Kidney capillary endothelial cell (primary cell): ENCODE results near the gene KATNAL2.

Source experiments
- DNase-seq: peaks from one replicate; pipeline ENCODE4 v3.0.0-alpha.2; 2018; ENCODE audit warnings: low spot score

Gene KATNAL2

GRCh38 chr18:47113796-47114540, 196.6 kb downstream of the KATNAL2 start:
- DNase-seq: no peak

GRCh38 chr18:47115205-47115604, 197.8 kb downstream of the KATNAL2 start:
- no peak for DNase-seq

- no peak for DNase-seq
Measured at GRCh38 chr18:47118981-47119380, 201.6 kb downstream of the KATNAL2 start.

- DNase-seq: no peak
Measured at GRCh38 chr18:47120428-47120827, 203.0 kb downstream of the KATNAL2 start.

GRCh38 chr18:47121146-47121545, 203.7 kb downstream of the KATNAL2 start:
- no peak for DNase-seq

GRCh38 chr18:47141289-47141688, 223.9 kb downstream of the KATNAL2 start:
- no peak for DNase-seq

- DNase-seq: no peak
Measured at GRCh38 chr18:47143153-47143552, 225.8 kb downstream of the KATNAL2 start.

GRCh38 chr18:47143899-47144485, 226.6 kb downstream of the KATNAL2 start:
- no peak for DNase-seq

- no peak for DNase-seq
Measured at GRCh38 chr18:47146206-47146605, 228.8 kb downstream of the KATNAL2 start.

GRCh38 chr18:47149457-47150028, 232.1 kb downstream of the KATNAL2 start:
- DNase-seq: peak; percentile 3

- DNase-seq: peak; percentile 79
Measured at GRCh38 chr18:47150029-47150823, 232.8 kb downstream of the KATNAL2 start, which contains the start of gene HDHD2. Gene HDHD2 (minus strand): TSS chr18:47150500. CDS start chr18:47136439, 14,061 bp downstream.

GRCh38 chr18:47150824-47151366, 233.5 kb downstream of the KATNAL2 start:
- peak; percentile 15 for DNase-seq

- no peak for DNase-seq
Measured at GRCh38 chr18:47151439-47151838, 234.0 kb downstream of the KATNAL2 start.
